ENCODE results near the gene MYOF.
A peak's percentile ranks its signal among the peaks of the same experiment; 100 is the strongest.
"Not testable (repeated sequence)": the region's sequence is repeated elsewhere in the genome, so short reads cannot be mapped to it uniquely, and the experiment has no call there.

MYOF gene

DNA sequence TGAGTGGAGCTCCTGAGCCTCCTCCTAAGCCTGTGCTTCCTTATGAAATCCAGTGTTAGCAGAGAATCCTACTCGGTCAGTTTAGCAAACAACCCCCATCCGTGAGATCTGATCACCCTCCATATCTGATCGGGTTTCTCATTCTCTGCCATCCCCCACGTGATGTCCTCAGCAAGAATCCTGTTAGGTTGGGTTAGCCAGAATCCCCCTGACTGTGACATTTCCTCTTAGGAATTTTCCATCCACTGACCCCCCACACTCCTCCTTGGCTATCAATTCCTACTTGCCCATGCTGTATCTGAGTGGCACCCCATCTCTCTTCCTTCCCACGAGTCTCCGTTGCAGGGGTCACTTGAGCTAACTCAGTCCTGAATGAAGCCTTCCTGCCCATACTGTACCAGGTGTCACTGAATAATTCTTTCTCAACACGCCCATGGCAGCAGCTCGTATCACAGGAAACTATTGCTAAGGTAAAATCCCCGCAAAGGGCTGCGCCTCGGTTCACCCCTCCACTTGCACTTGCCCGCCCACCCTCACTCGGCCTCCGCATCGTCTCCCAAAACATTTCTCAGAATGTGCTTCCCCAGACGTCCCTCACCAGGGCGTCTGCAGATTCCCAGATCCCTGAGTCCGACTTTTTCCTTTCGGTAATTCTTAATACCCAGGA, 44.1 kb downstream of the MYOF start:
- no peak for TF ChIP-seq POLR2A (IDR thresholded peaks at IDR 0.05; ENCODE audit: low read depth, low read length)
- DNase-seq (ENCODE audit: insufficient read length, low spot score), result no peak
- FAIRE-seq, result no peak

DNA sequence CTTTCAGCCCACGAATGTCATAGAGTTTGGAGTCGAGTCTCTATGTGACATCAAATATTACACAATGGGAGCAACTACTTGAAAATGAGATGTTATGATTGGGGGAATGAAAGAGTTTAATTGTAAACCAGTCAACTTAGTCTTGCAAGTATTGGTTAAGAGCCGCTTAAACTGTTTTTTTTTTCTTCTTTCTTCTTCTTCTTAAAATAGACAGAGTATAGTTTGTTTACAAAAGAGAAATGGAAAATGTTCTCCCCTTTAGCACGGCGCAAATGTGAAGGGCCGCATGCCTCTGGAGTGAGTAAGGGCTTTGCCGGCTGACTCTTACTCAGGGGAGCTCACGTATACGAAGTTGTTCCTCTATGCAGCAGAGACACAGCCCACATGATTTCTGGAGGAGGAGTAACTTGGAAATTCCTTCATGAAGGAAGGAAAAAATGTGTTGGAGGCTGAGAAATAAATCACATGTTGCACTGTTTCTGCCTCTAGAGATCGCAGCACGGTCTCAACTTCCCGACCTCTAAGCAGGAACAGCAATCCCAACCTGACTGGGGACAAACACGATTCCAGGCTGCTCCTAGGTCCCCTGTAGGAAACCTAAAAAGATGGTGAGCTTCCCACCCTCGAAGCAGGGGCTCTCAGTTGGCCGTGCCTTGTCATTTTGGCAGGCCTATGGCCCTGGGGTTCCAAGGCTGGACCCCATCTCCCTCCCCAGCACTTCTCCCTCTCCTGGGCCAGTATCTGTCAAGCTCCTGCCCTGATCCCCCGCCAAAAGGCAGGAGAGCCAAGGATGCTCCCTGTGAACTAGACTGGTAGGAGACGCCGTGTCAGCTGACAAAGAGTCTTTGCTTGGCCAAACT, 44.8 kb downstream of the MYOF start:
- peak; percentile 74 for DNase-seq (ENCODE audit: insufficient read length, low spot score)
- TF ChIP-seq POLR2A (IDR thresholded peaks at IDR 0.05; ENCODE audit: low read depth, low read length), result 0 out of 2 replicates have a peak, but pooled peaks have one; percentile 30
- FAIRE-seq, result peak; percentile 99

DNA sequence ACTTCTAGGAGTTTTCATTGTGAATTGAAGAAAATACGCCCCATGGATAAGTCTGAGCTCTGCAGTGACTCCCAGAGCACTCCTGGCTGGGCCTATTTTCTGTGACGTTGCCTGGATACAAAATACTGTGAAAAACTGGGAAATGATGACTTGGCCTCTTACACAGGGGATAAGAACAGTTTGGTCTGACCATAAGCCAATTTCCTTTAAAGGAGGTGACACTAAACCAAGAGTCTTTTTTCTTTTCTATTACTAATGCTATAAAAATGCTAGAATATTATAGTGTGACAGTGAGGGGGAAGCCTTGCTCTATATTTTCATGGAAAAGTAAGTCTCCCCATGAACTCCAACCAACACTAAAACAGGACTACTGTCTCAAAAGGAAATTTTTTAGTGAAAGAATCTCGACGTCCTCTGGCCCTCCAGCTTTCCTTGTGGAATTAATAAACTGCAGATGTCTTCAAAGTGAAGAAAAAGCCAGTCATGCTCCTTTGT, 45.5 kb downstream of the MYOF start:
- FAIRE-seq (no peak), DNase-seq (ENCODE audit: insufficient read length, low spot score) (peak; percentile 38)
- no peak for TF ChIP-seq POLR2A (IDR thresholded peaks at IDR 0.05; ENCODE audit: low read depth, low read length)

DNA sequence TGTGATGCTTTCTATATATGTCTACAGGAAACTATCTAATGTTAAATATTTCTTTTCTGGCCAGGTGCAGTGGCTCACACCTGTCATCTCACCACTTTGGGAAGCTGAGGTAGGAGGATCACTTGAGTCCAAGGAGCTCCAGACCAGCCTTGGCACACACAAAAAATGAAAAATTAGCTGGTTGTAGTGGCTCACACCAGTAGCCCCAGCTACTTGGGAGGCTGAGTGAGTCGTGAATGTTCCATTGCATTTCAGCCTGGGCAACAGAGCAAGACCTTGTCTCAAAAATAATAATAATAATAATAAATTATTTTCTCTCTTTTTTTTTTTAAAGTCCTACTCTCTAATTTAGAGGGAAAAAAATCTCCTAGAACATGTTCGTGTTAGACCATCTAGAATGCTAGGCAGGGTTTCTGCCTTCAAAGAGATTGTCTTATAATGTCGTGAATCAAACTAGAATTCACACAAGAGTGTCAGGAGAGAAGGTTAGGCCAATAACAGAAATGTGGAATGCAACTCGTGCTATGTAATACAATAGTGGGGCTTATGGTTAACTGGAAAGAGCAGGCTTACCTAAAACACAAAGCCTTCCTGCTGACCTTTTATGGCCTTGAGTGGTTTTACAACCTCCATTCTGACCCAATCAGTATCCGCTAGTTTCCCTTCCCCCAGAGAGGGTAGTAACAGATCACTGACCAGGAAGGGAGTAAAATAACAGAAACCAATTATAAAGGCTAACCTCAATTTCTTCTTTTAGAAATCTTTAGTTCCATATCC, 46.3 kb downstream of the MYOF start:
- DNase-seq (ENCODE audit: insufficient read length, low spot score), result no peak
- no peak for TF ChIP-seq POLR2A (IDR thresholded peaks at IDR 0.05; ENCODE audit: low read depth, low read length)
- no peak for FAIRE-seq

DNA sequence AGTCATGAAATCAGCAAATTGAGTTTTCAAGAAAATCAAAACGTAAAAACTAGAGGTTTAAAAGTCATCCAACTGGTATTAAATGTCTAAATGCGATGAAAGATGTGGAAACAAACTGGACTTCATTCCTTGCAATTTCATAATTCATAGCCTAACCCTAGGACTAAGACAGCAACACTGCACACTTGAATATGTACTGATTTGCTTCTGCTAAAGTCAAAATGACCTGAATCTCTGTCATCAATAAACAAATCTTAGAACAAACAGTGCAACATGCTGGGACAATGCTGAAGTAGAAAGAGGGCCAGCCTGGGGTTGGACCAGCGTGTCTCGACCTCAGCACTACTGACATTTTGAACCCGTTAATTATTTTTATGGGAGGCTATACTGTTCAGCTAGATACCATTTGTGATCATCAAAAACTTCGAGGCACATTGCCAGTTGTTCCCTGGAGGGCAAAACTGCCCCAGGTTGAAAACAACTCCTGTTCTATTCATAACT, 47.1 kb downstream of the MYOF start:
- no peak for FAIRE-seq
- no peak for DNase-seq (ENCODE audit: insufficient read length, low spot score)

DNA sequence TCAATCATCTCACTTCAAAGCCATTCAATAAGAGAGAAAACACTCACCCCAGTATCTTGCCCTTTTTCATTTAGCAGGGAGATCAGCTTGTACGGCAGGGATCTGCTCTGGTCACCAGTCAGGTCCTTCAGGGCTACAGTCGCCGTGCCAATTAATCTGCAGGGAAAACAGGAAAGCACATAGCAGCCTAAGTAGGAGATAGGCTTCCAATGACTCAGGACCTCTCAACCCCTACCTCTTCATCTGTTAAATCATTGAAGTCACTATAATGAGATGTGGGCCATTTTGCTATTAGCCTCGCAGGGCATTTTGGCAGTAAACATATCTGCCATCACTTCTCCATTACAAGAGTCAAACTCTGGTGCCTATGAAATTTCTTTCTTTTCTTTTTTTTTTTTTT, 50.8 kb downstream of the MYOF start:
- DNase-seq (ENCODE audit: insufficient read length, low spot score) (no peak), FAIRE-seq (no peak)
- TF ChIP-seq POLR2A (IDR thresholded peaks at IDR 0.05; ENCODE audit: low read depth, low read length), result no peak

More for the DNA sequence above, 47.1 kb downstream of the MYOF start:
- TF ChIP-seq POLR2A (IDR thresholded peaks at IDR 0.05; ENCODE audit: low read depth, low read length), result no peak

DNA sequence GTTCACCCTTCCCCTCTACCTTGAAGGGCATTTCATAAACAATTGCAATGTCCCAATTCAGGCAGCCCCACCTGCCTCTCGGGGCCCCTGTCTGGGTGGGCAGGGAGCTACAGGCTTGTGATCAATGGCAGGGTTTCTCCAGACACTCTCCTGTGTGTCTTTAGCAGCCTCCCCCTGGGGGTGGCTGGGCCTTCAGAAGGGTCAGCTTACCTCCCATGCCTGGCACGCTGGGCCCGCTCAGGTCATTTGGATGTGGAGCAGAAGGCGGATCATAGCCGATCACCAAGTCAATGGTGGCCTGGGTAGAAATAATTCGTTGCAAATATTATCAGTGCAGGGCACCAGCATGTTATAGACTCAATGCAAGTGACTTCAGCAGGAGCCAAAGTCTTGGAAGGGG, 56.3 kb downstream of the MYOF start:
- DNase-seq (ENCODE audit: insufficient read length, low spot score) (no peak), FAIRE-seq (no peak)
- TF ChIP-seq POLR2A (IDR thresholded peaks at IDR 0.05; ENCODE audit: low read depth, low read length), result no peak

DNA sequence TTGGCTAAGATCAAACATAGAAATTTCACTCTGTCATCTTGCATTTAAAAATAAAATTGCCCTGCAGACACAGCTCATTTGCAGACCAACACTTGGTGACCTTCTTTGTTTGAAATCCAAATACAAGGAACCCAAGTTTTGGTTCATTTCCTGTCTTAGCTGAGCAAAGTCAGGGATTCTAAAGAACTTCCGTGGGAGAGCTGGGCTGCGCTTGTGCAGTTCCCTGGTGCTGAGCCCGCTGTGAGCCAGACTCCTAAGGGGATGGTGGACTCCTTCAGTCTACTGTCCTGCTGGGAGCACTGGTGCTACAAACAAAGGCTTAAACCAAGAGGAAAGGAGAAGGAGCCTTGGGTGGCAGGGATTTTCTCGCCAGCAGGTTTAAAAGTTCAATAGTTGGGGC, 60.0 kb downstream of the MYOF start:
- no peak for FAIRE-seq
- no peak for TF ChIP-seq POLR2A (IDR thresholded peaks at IDR 0.05; ENCODE audit: low read depth, low read length)

DNA sequence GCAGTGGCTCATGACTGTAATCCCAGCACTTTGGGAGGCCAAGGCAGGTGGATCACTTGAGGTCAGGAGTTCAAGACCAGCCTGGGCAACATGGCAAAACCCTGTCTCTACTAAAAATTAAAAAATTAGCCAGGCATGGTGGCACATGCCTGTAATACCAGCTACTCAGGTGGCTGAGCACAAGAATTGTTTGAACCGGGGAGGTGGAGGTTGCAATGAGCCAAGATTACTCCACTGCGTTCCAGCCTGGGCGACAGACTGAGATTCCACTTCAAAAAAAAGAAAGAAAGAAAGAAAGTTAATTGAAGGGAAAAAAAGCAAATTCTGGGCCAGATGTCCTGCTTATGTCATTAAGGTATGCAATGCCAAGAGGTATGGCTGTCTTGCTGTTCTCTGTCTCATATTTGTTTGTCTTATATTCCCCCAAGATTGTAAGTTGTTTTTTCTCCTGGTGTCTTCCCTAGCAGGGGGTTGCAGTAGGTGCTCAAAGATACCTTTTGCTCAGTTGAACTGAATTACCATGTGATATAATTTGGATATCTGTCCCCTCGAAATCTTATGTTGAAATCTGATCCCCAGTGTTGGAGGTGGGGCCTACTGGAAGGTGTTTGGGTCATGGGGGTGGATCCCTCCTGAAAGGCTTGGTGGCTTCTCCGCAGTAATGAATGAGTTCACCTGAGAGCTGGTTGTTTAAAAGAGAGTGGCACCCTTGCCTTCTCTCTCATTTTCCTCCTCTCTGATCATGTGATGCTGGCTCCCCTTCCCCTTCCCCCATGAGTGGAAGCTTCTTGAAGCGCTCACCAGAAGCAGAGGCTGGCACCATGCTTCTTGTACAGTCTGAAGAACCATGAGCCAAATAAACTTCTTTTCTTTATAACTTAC, 60.9 kb downstream of the MYOF start:
- FAIRE-seq, result no peak
- no peak for TF ChIP-seq POLR2A (IDR thresholded peaks at IDR 0.05; ENCODE audit: low read depth, low read length)
- DNase-seq (ENCODE audit: insufficient read length, low spot score), result no peak

More for the DNA sequence above, 60.0 kb downstream of the MYOF start:
- no peak for DNase-seq (ENCODE audit: insufficient read length, low spot score)

DNA sequence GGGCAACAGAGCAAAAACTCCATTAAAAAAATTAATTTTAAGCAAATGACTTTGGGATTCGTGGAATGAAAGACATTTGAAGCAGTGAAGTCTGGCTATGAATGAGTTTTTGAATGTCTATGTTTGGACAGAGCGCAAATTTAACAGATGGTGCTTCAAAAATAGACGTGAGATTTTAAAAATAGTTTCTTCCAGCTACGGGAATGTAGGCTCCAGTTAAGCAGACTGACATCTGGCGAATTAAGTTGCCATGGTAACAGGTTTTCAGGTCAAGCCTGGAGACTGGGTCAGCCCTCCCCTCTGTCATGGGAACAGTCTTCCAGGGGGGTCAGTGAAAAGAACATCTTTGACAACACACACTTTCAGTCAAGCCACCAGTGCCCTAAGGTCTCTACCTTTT, 62.0 kb downstream of the MYOF start:
- FAIRE-seq (no peak), DNase-seq (ENCODE audit: insufficient read length, low spot score) (no peak)
- no peak for TF ChIP-seq POLR2A (IDR thresholded peaks at IDR 0.05; ENCODE audit: low read depth, low read length)

DNA sequence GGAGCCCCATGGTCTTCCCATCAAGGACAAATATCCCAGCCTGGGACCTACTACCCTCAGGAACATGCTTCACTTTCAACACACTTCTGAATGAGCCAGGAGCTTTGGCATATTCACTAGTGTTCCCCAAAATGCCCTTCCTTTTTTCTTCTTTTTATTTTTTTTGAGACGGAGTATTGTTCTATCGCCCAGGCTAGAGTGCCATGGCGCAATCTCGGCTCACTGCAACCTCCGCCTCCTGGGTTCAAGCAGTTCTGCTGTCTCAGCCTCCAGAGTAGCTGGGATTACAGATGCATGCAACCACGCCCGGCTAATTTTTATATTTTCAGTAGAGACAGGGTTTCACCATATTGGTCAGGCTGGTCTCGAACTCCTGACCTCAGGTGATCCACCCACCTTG, 63.1 kb downstream of the MYOF start:
- FAIRE-seq, result not testable (repeated sequence)

DNA sequence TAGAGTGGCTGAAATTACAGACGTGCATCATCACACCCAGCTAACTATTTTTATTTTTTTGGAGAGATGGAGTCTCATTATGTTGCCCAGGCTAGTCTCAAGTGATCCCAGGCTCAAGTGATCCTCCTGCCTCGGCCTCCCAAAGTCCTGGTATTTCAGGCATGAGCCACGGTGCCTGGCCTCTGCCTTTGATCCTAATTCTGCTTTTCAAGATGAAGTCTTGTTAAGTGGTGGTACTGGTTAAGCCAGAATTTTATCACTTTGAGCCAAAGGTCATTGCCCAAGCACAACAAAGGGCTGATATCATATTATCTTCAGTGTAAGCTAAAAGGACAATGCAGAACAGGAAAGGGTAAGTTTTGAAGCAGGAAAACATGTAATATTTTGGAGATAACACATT, 64.2 kb downstream of the MYOF start:
- FAIRE-seq, result no peak
- no peak for DNase-seq (ENCODE audit: insufficient read length, low spot score)
- TF ChIP-seq POLR2A (IDR thresholded peaks at IDR 0.05; ENCODE audit: low read depth, low read length), result no peak

More for the DNA sequence above, 63.1 kb downstream of the MYOF start:
- DNase-seq (ENCODE audit: insufficient read length, low spot score), result not testable (repeated sequence)

DNA sequence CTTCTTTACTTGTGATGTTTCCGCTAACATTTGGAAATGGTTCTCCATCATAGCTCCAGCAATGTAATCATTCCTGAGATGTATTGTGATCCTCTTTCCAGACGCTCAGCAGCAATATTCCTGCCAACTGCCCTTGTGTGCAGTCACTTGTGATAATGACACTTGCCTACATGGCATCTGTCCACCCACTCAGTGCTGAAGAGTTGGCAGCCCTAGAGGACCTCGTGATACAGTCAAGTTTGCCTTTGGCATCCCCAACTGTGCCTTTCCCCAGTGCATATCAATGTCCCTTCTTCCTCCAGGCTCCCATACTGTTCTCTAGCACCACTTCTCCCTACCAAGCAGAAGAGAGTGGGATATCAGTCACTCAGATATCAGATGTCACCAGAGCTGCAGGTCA, 64.9 kb downstream of the MYOF start:
- no peak for TF ChIP-seq POLR2A (IDR thresholded peaks at IDR 0.05; ENCODE audit: low read depth, low read length)
- FAIRE-seq (no peak), DNase-seq (ENCODE audit: insufficient read length, low spot score) (no peak)
